Stimulated activated CD4-positive, alpha-beta T cell treated with anti-CD3 and anti-CD28 coated beads, Interleukin-2, amount 100 ng/mL, for 48 hours (primary cell): ENCODE measurements around the gene FXYD3.

ENCODE experiments used
- DNase-seq, 2 donors: peaks; one replicate each; pipeline ENCODE4 v3.0.0-alpha.2; 2020

FXYD3 gene

GRCh38 chr19:35107545-35107944, 8.1 kb upstream of the FXYD3 start:
- DNase-seq, result no peak

- DNase-seq, result no peak
These were observed 6.9 kb upstream of the FXYD3 start for GRCh38 chr19:35108730-35109129.

DNA sequence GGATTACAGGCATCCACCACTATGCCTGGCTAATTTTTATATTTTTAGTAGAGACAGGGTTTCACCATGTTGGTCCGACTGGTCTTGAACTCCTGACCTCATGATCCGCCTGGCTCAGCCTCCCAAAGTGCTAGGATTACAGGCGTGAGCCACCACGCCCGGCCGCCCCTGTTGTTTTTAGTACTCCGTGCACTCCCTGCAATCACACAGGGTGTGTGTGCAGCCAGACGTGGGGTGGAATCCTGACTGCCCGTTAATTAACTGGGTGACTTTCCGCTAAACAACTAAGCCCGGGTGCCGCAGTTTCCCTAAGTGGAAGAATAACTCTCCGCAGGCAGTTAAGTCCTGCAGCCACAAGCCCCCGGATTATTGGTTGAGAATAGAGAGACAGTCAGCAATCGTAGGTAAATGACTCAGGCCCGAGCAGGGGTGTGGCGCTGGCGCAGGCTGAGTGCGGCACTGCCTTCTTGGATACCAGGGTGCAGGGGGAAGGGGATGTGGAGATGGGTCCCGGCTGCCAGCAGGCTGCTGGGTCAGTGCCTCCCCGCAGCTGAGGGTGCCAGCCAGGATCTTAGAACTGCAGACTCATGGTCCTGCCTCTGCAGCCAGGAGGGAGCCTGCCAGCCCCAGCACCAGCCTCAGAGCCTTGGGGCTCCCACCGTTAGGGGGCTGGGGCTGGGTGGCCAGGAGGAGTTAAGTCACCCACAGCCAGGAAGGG, 6.1 kb upstream of the FXYD3 start:
- DNase-seq, result no peak

- no peak for DNase-seq
These were observed 4.6 kb upstream of the FXYD3 start for GRCh38 chr19:35110974-35111373.

DNA sequence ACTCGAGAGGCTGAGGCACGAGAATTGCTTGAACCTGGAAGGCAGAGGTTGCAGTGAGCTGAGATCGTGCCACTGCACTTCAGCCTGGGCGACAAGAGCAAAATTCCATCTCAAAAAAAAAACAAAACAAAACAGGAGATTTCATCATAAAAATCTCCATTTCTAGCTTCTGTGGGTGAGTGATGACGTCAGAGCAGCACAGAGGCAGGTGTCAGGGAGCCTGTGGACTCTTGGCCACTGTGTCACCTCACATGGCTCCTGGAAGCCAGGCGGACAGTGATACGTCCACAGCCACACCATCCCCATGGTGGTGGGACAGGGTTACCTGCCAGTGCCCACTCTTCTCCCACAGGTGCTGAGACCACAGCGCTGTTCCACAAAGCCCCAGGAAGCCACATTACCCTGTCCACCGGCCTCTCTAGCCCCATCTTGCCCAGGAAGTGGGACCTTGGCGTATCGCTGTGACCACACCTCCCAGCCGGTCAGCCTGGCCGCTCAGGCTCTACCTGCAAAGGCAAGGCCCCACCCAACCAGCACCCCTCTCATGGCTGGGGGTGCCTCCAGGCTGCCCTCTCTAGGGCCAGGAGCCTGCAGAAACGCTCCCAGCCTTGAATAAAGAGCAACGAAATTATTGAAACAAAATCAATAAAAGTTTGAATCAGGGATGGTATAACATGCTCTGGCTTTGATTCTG, 2.5 kb upstream of the FXYD3 start:
- no peak for DNase-seq

DNA sequence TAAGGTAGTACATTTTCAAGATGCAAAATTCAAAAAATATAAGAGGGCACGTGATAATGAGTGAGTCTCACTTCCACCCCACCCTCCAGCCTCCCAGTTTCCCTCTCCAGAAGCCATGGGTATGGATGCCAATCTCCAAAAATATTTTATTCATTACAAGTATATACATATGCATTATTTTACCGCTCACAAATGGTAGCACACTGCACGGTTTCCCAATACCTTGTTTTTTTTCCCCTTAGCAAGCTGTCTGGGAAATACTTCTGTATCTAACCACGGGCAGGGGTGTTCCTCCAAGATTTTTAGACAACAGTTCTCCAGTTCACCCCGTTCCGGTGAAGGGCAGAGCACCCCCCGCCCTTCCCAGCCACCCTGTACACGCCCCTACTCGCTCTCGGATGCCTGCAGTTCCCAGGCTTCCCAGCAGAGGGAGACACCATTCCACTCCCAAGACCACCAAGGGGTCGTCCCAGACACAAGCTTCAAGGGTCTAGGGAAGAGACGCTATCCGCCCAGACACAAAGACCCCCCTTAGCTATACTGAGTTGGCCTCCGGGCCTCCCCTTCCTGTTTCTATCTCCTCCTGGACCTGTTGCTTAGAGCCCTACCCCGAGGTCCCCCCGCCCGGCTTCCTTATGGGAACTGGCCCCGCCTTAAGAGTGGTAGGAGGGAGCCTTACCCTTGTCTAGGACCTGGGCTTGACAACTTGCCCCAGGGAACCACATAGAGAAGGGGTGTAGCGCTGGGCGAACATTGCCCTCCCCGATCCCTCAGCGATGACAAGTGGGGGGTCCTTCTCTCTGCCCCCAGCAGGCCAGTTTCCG, 1.1 kb upstream of the FXYD3 start:
- peak; percentile 69 to 76 for DNase-seq

- DNase-seq, result no peak
These were observed 614 bp downstream of the FXYD3 start for GRCh38 chr19:35116072-35116801.

GRCh38 chr19:35117116-35117515, 1.5 kb downstream of the FXYD3 start:
- no peak for DNase-seq

- no peak for DNase-seq
These were observed 2.2 kb downstream of the FXYD3 start for GRCh38 chr19:35117799-35118198.

GRCh38 chr19:35118268-35119020, 2.8 kb downstream of the FXYD3 start:
- no peak for DNase-seq

DNA sequence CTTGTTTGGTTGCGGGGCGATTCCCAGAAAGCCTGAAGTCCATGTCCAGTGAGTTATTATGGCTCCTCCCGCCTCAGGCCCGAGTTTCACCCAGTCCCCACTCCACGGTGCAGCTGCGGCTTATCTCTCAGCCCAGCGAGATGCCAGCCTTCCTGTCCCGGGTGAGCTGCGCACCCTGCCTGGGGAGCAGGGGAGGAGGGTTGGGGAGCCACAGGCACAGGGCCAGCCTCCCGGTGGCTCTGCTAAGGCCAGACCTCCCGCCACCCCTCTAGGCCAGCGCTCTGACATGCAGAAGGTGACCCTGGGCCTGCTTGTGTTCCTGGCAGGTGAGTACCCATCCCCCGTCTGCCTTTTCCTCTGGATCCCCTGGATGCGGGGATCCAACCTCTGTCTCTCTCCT, 3.5 kb downstream of the FXYD3 start:
- DNase-seq, result no peak

DNA sequence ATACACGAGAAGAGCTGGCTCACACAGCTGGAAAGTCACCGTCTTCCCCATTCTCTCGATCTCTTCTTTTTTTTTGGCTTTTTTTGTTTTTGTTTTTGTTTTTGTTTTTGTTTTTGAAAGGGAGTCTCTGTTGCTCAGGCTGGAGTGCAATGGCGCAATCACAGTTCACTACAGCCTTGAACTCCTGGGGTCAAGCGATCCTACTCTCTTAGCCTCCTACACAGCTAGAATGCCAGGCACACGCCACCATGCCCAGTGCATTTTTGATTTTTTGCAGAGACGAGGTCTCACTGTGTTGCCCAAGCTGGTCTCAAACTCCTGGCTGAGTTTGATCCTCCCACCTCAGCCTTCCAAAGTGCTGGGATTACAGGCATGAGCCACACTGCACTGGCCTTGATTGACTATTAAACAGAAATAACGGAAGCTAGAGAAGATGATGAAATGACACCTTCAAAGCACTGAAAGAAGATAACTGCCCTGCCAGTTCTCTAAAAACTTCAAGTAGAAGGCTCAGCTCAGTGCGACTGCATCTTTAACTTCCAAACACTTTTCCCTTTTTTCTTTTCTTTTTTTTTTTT, 4.0 kb downstream of the FXYD3 start:
- DNase-seq, result no peak

- no peak for DNase-seq
These were observed 4.9 kb downstream of the FXYD3 start for GRCh38 chr19:35120492-35120891.

DNA sequence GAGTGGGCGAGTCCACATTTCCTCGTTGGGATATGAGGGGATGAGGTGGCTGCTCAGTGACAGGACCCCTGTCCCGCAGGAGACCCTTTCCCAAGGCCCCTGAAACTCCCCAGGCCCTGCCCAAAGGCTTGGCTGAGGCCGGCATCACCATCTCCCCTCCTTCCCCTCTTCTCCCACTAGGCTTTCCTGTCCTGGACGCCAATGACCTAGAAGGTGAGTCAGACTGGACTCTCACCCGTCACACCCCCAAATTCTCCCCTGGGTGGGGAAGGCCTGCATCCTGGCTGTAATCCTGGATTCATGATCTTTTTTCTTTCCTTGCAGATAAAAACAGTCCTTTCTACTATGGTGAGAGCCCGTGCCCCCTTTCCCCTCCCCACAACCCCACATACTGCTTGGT, 5.3 kb downstream of the FXYD3 start:
- no peak for DNase-seq

GRCh38 chr19:35122687-35123551, 7.3 kb downstream of the FXYD3 start:
- DNase-seq, result no peak

DNA sequence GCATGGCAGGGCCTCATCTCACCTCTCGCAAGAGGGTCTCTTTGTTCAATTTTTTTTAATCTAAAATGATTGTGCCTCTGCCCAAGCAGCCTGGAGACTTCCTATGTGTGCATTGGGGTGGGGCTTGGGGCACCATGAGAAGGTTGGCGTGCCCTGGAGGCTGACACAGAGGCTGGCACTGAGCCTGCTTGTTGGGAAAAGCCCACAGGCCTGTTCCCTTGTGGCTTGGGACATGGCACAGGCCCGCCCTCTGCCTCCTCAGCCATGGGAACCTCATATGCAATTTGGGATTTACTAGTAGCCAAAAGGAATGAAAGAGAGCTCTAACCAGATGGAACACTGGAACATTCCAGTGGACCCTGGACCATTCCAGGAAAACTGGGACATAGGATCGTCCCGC, 8.0 kb downstream of the FXYD3 start:
- no peak for DNase-seq

- DNase-seq, result peak; percentile 81 to 82
These were observed 8.8 kb downstream of the FXYD3 start for GRCh38 chr19:35124098-35125060.

DNA sequence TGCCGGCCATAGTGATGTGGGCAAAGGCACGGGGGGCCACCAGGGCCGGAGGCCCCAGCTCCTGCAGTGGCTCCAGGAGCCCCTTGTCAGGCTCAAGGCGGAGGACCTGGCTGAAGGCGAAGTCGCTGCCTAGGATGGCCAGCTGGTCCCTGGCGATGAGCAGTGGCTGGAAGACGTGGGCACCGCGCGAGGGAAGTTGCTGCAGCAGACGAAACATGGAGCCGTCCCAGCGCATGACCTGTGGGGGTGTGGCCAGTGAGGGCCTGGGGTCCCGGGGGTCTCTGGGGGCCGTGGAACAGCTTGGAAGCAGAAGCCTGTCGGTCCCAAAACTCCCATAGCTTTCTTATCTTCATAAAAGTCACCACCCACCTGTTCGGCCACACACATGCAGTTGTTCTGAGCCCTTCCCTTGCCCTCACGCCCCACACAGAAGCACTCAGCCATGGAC, 9.7 kb downstream of the FXYD3 start:
- DNase-seq, result no peak
